Stimulated activated CD8-positive, alpha-beta memory T cell treated with anti-CD3 and anti-CD28 coated beads, Interleukin-7, amount 100 ng/mL, for 24 hours (primary cell): ENCODE measurements around the gene APC2.
A peak's percentile ranks its signal among the peaks of the same experiment; 100 is the strongest.

Experiments used
- DNase-seq: peaks from one replicate; pipeline ENCODE4 v3.0.0-alpha.2; 2020; ENCODE audit warnings: low read depth

APC2 gene

GRCh38 chr19:1446713-1447481, 3.0 kb upstream of the APC2 start:
- DNase-seq, result no peak

GRCh38 chr19:1447504-1447903, 2.4 kb upstream of the APC2 start:
- no peak for DNase-seq

GRCh38 chr19:1447944-1448343, 2.0 kb upstream of the APC2 start:
- no peak for DNase-seq

- no peak for DNase-seq
These were observed 1.1 kb downstream of the APC2 start for GRCh38 chr19:1450735-1451731.

DNA sequence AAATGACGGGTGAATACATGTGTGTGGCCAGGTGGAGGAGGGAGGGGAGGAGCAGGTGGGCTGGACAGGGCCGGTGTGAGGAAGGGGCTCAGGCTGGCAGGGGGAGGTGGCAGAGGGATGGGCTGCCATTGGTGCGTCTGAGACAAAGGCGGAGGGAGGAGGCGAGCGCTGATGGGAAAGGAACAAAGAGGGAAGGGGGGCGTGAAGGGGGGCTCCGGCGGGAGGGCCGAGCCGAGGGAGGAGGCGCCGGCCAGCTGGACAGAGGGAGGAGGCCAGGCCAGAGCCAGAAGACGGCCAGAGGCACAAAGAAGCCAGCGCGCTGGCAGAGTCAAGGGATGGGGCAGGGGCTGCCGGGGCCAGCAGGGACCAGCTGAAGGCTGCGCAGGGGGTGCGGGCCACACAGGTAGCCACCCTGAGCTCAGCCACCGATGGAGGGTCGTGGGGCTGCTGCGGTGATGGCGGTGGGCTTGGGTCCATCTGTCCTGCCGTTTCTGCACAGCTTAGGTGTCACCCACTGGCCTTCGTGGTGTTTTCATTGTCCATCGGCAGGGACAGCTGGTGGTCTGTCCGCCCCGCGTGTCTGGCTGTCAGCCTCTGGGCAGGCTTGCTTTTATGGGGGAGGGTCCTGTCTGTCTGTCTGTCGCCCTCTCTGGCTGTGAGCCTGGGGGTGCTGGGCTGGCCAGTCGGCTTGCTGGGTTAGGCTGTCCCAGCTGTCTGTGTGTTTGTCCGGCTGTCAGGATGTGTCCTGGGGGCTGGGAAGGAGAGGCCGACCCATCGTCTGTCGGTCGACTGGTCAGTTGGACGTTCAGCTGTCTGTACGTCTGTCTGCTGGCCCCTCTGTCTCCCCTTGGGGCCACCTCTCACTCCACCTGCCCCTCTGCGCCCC, 2.2 kb downstream of the APC2 start:
- DNase-seq, result no peak

DNA sequence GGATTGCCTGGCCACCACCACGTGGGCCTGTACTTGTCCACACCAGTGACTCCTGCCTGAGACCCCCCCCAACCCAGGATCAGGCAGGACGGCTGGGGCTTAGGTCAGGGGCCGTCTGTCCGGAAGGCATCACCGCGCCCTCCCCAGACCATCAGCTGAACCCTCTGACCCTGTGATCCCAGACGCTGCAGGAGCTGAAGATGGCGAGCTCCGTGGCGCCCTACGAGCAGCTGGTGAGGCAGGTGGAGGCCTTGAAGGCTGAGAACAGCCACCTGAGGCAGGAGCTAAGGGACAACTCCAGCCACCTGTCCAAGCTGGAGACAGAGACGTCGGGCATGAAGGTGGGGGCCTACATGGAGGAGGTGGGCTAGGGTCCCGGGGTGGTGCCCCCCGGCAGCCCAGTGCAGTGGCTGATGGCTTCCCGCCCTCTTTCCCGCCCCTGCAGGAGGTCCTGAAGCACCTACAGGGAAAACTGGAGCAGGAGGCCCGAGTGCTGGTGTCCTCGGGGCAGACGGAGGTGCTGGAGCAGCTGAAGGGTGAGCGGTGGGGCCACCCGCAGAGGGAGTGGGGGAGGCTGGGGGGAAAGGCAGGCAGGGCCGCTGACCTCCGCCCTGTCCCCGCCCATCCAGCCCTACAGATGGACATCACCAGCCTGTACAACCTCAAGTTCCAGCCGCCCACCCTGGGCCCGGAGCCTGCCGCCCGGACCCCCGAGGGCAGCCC, 3.0 kb downstream of the APC2 start:
- no peak for DNase-seq

DNA sequence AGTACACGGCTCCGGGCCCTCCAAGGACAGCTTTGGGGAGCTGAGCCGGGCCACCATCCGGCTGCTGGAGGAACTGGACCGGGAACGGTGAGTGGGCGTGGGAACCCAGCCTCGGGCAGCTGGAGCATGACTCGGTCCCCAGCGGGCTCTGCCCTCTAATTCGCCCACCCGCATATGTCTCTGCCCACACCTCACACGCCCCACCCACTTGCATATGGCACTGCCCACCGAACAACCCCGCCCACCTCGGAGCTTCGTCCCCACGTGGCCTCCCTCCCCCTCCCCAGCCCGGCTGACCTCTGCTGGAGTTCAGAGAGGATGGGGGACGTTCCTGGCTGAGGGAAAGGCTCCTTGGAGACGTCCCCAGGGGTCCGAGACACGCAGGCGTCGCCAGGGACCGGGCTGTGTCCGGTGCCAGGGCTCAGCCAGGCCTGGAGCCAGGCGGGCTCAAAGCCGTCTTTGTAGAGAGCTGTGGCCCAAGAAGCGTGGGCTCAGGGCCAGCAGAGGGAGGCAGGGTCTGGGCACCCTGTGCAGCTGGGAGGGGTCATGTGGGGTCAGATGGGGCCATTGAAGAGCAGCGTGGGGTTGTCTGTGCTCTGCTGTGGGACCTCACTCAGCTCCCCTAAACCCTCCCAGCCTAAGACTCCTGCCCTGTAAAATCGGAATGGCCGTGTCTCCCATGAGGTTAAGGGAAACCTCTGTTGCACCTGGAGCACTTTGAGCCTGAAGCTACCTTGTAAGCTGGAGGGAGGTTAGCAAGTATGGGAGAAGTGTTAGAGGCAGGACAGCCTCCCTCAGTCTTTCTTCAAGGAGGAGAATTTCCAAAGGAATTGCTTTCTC, 3.8 kb downstream of the APC2 start:
- DNase-seq, result no peak

- no peak for DNase-seq
These were observed 5.0 kb downstream of the APC2 start for GRCh38 chr19:1455002-1455335.

DNA sequence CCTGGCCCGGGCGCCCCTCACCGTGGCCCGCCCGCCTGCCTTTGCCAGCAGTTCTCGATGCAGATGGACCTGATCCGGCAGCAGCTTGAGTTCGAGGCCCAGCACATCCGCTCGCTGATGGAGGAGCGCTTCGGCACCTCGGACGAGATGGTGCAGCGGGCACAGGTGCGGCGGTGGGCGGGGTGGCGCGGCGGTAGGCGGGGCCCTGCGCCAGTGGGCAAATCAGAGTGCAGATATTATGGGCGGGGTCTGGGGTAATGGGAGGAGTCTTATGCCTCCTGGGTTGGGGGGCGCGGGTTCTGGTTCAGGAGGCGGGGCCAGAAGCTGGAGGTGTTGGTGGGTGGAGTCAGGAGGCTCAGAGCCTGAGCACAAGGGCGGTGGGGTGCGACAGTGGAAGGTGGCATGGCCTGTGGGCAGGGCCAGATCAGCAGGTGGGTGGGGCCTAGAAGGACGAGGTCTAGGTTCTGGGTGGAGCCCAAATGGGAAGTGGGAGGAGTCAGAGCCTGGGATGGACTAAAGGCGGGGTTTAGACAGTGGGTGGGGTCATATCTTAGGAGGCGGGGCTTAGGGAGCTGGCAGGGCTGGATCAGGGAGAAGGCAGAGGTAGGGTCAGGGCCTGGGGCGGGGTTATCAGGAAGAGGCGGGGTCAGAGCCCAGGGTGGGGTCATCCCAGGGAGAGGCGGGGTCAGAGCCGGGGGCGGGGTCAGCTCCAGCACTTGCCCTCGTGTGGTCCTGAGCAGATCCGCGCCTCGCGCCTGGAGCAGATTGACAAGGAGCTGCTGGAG, 5.6 kb downstream of the APC2 start:
- peak; percentile 23 for DNase-seq

GRCh38 chr19:1456121-1456900, 6.4 kb downstream of the APC2 start:
- DNase-seq, result no peak

- no peak for DNase-seq
These were observed 7.3 kb downstream of the APC2 start for GRCh38 chr19:1457031-1457739.

DNA sequence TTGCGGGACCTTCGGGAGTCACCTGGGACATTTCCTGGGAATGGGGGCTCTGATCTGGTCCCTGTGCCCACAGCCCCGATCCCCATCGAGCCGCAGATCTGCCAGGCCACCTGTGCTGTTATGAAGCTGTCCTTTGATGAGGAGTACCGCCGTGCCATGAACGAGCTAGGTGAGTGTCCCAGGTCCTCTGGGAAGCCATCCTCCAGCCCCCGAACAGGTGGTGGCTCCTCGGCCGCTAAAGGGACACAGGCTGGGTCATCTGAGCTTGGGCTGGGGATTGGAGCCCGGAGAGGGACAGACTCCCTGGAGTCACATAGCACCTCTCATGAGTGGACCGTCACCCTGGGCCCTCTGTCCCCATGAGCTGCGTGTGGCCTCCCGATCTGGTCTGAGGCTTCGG, 8.0 kb downstream of the APC2 start:
- no peak for DNase-seq

DNA sequence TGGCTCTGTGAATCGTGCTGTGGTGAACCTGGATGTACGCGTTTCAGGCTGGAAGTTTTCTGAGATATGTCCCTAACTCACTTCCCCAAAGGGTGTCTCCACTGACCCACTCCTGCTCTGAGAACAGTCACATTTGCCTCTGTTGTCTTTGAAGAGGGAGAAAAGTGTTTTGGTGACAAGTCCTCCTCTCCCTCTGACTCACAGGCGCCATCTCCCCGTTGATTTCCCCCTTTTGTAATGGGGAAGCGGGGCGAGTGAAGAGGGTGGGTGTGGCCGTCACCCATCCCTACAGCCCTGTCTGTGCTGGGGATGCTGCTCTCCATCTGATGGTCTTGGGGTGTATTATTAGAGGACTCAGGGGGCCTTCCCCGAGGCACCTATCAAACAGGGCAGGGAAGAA, 9.6 kb downstream of the APC2 start:
- no peak for DNase-seq

GRCh38 chr19:1460033-1460995, 10.4 kb downstream of the APC2 start:
- DNase-seq, result no peak

DNA sequence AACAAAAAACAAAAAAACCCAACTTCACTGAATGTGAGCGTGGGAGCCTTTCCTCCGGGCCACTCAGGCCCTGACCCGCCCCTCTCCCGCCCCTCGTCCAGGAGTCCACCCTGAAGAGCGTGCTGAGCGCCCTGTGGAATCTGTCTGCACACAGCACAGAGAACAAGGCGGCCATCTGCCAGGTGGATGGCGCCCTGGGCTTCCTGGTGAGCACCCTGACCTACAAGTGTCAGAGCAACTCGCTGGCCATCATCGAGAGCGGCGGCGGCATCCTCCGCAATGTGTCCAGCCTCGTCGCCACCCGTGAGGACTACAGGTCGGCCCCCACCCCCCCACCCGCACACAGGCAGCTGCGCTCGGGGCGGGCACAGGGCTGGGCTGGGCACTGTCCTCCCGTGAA, 11.9 kb downstream of the APC2 start:
- DNase-seq, result no peak

DNA sequence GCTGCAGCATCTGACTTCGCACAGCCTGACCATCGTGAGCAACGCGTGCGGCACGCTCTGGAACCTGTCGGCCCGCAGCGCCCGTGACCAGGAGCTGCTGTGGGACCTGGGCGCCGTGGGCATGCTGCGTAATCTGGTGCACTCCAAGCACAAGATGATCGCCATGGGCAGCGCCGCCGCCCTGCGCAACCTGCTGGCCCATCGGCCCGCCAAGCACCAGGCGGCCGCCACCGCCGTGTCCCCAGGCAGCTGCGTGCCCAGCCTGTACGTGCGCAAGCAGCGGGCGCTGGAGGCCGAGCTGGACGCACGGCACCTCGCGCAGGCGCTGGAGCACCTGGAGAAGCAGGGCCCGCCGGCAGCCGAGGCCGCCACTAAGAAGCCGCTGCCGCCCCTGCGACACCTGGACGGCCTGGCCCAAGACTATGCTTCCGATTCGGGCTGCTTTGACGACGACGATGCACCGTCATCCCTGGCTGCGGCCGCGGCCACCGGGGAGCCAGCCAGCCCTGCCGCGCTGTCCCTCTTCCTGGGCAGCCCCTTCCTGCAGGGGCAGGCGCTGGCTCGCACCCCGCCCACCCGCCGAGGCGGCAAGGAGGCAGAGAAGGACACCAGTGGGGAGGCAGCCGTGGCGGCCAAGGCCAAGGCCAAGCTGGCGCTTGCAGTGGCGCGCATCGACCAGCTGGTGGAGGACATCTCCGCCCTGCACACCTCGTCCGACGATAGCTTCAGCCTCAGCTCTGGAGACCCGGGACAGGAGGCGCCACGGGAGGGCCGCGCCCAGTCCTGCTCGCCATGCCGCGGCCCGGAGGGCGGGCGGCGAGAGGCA, 15.5 kb downstream of the APC2 start:
- no peak for DNase-seq
